ENCODE data around the gene GRIP1.

GRIP1 gene

GRCh38 chr12:66708704-66709456, 30.0 kb upstream of the GRIP1 start:
- peak; percentile 21 to 31 for DNase-seq (ENCODE audit: low read depth in 2 of 2)
- no peak overlapping the region for H3K4me3 ChIP-seq (replicated peaks in 1 of 2; ENCODE audit: low read depth in 2 of 2, low read length in 2 of 2)
- TF ChIP-seq, protein P1, sequence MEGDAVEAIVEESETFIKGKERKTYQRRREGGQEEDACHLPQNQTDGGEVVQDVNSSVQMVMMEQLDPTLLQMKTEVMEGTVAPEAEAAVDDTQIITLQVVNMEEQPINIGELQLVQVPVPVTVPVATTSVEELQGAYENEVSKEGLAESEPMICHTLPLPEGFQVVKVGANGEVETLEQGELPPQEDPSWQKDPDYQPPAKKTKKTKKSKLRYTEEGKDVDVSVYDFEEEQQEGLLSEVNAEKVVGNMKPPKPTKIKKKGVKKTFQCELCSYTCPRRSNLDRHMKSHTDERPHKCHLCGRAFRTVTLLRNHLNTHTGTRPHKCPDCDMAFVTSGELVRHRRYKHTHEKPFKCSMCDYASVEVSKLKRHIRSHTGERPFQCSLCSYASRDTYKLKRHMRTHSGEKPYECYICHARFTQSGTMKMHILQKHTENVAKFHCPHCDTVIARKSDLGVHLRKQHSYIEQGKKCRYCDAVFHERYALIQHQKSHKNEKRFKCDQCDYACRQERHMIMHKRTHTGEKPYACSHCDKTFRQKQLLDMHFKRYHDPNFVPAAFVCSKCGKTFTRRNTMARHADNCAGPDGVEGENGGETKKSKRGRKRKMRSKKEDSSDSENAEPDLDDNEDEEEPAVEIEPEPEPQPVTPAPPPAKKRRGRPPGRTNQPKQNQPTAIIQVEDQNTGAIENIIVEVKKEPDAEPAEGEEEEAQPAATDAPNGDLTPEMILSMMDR (IDR thresholded peaks at IDR 0.05; ENCODE audit: low read depth, low read length) = peak; percentile 39

DNA sequence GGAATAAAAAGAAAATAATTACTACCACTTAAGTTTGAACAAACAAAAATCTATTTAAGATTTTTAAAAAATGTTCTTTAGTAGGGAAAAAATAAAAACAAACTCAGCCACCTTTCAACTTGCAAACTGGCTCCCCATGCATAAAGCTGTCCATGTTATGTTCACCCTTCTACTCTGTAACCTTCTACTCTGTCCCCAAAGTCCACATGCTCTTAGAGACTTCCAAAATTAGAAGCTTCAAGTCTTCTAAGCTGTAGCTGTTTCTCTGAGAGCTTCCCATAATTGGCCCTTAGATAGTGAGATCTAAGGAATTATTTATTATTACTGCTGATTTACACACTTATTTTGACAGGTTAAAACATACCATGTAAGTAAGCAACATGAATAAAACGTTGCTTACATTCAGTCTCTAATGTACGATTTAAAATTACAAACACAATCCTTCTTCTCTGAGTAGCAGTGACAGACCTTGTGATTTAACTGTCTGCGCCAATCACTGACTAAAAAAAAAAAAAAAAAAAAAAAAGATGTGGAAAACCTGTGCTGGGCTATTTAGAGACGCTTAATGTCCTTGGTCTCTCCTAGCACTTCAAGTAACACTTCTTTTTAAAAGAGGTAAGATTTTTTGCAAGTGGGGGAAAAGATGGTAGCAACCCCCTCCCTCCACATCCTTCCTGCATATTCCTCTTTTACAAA, 28.3 kb upstream of the GRIP1 start:
- TF ChIP-seq, protein P1 (IDR thresholded peaks at IDR 0.05; ENCODE audit: low read depth, low read length) = no peak
- H3K4me3 ChIP-seq (replicated peaks in 1 of 2; ENCODE audit: low read depth in 2 of 2, low read length in 2 of 2) = no peak overlapping the region

GRCh38 chr12:66699738-66700482, 21.0 kb upstream of the GRIP1 start:
- no peak for DNase-seq (ENCODE audit: low read depth in 2 of 2)
- no peak overlapping the region for H3K4me3 ChIP-seq (replicated peaks in 1 of 2; ENCODE audit: low read depth in 2 of 2, low read length in 2 of 2)
- TF ChIP-seq, protein P1 (IDR thresholded peaks at IDR 0.05; ENCODE audit: low read depth, low read length) = no peak

More for the DNA sequence above, 28.3 kb upstream of the GRIP1 start:
- DNase-seq (ENCODE audit: low read depth in 2 of 2) = no peak

GRCh38 chr12:66698558-66698957, 19.7 kb upstream of the GRIP1 start:
- H3K4me3 ChIP-seq (replicated peaks in 1 of 2; ENCODE audit: low read depth in 2 of 2, low read length in 2 of 2) = no peak overlapping the region
- no peak for DNase-seq (ENCODE audit: low read depth in 2 of 2)
- TF ChIP-seq, protein P1 (IDR thresholded peaks at IDR 0.05; ENCODE audit: low read depth, low read length) = no peak

DNA sequence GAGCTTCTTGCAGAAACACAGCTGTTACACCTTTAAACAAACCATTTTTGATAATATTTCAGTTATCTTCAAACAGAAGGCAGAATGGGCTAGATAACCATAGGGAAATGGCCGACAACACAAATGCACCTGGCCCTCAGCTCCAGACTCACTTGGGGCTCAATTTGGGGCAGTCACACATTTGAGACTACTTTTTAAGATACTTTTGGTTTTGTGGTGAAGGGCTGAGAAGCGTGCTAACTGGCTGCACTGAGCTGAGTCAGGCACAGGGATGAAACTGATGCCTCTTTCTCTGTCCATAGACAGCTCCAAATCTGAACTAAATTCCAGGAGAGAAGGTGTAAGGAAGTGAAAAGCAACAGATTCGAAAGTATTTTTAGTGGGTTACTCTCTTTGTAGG, 18.5 kb upstream of the GRIP1 start:
- H3K4me3 ChIP-seq (replicated peaks in 1 of 2; ENCODE audit: low read depth in 2 of 2, low read length in 2 of 2) = no peak overlapping the region
- DNase-seq (ENCODE audit: low read depth in 2 of 2) = no peak
- TF ChIP-seq, protein P1 (IDR thresholded peaks at IDR 0.05; ENCODE audit: low read depth, low read length) = no peak

DNA sequence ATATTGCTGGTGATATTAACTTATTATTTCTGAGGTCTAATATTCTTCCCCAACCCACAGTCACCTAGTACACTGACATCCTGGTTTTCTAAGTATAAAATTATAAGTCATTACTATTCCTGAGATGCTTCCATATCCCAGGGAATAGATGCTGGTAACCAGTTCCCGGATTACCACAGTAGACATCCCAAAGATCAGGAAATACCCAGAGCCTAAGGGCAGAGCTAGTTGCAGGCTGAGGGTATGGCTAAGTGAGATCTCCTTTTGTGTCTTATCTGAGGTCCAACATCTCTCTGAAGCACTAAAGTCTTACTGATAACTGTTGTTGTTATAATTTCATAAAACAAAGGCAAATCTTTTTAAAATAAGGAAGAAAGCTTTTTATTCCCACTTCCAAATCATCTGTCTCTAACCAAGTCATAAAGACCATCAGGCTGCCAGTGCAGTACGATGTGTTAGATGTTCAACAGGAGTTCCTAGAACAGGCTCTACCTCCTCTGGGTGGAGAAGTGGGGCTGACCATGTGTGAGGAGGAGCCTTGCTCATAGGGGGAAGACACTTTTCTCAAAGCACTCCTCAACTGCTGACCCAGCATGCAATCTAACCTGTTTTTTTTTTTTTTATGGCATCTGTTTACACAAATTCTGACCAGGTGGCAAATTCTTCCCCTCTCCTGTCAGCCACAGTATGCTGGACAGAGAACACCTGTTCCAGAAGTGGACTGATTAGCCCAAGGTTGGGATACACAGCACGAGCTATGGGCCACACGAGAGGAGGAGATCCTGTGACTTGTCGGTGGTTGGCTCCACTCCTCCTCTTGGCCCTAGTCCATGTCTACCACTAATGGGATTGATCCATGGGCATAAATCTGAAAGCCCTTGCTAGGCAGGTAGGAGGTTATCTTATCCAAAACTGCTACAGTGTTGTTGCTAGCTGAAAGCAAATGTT, 16.1 kb upstream of the GRIP1 start:
- H3K4me3 ChIP-seq (replicated peaks in 1 of 2; ENCODE audit: low read depth in 2 of 2, low read length in 2 of 2) = no peak overlapping the region
- TF ChIP-seq, protein P1 (IDR thresholded peaks at IDR 0.05; ENCODE audit: low read depth, low read length) = no peak
- no peak for DNase-seq (ENCODE audit: low read depth in 2 of 2)

Measured in cardiac fibroblast (primary cell).